ENCODE data around the gene PDPR.
A peak's percentile ranks its signal among the peaks of the same experiment; 100 is the strongest.
"Not testable (repeated sequence)": the region's sequence is repeated elsewhere in the genome, so short reads cannot be mapped to it uniquely, and the experiment has no call there.

Gene PDPR

GRCh38 chr16:70113982-70114826 is at the start of gene PDPR:
Gene PDPR (plus strand): TSS chr16:70114332. CDS start chr16:70120493, 6,161 bp downstream.
- DNase-seq: peak; percentile 80

- not testable (repeated sequence) for DNase-seq
These were observed 49.2 kb upstream of the PDPR start for GRCh38 chr16:70064841-70065370.

GRCh38 chr16:70065376-70065745 is 48.8 kb upstream of the PDPR start:
- not testable (repeated sequence) for DNase-seq

- peak; percentile 80 for DNase-seq
These were observed 48.1 kb upstream of the PDPR start for GRCh38 chr16:70065746-70066658.

GRCh38 chr16:70066751-70067150 is 47.4 kb upstream of the PDPR start:
- DNase-seq: not testable (repeated sequence)

GRCh38 chr16:70079081-70079480 is 35.1 kb upstream of the PDPR start:
- DNase-seq: not testable (repeated sequence)

- DNase-seq: not testable (repeated sequence)
These were observed 32.9 kb upstream of the PDPR start for GRCh38 chr16:70081219-70081618.

- not testable (repeated sequence) for DNase-seq
These were observed 30.2 kb upstream of the PDPR start for GRCh38 chr16:70083931-70084330.

- not testable (repeated sequence) for DNase-seq
These were observed 26.0 kb upstream of the PDPR start for GRCh38 chr16:70088160-70088559.

GRCh38 chr16:70088877-70089276 is 25.3 kb upstream of the PDPR start:
- not testable (repeated sequence) for DNase-seq

GRCh38 chr16:70089289-70089688 is 24.8 kb upstream of the PDPR start:
- not testable (repeated sequence) for DNase-seq

- DNase-seq: not testable (repeated sequence)
These were observed 23.0 kb upstream of the PDPR start for GRCh38 chr16:70091104-70091503.

GRCh38 chr16:70094096-70094495 is 20.0 kb upstream of the PDPR start:
- DNase-seq: not testable (repeated sequence)

- not testable (repeated sequence) for DNase-seq
These were observed 4.4 kb upstream of the PDPR start for GRCh38 chr16:70109583-70110279.

GRCh38 chr16:70112162-70112561 is 2.0 kb upstream of the PDPR start:
- not testable (repeated sequence) for DNase-seq

- DNase-seq: not testable (repeated sequence)
These were observed 542 bp upstream of the PDPR start for GRCh38 chr16:70113599-70113981.

- not testable (repeated sequence) for DNase-seq
These were observed 4.2 kb downstream of the PDPR start for GRCh38 chr16:70118354-70118753.

GRCh38 chr16:70118776-70119175 is 4.6 kb downstream of the PDPR start:
- not testable (repeated sequence) for DNase-seq

GRCh38 chr16:70120398-70120797 is 6.3 kb downstream of the PDPR start:
- DNase-seq: not testable (repeated sequence)

GRCh38 chr16:70123822-70124221 is 9.7 kb downstream of the PDPR start:
- DNase-seq: not testable (repeated sequence)

GRCh38 chr16:70126226-70126625 is 12.1 kb downstream of the PDPR start:
- not testable (repeated sequence) for DNase-seq

- not testable (repeated sequence) for DNase-seq
These were observed 13.6 kb downstream of the PDPR start for GRCh38 chr16:70127706-70128105.
